GM23338 (cell line): Measurements from ENCODE around the gene MAP2K6.

Source experiments
- CREB1 ChIP-seq: fragments of 250-450 bp; sonication (Bioruptor Pico); IDR thresholded peaks from 2 replicates; pipeline ENCODE4 v1.5.0; 2020; ENCODE audit warnings: low read depth, mild to moderate bottlenecking, moderate library complexity
- CTCF ChIP-seq, 2 experiments: fragments of 200-600 bp in 1 of 2; sonication (generic) in 1 of 2; conservative IDR thresholded peaks; 2 replicates each; pipeline versions ENCODE4 v1.5.1 to v1.6.1; 2016 to 2017; ENCODE audit warnings: antibody characterized with exemption in 2 of 2, low read depth in 2 of 2, mild to moderate bottlenecking in 2 of 2, moderate library complexity in 1 of 2
- EZH2 ChIP-seq: fragments of 200-600 bp; sonication (generic); IDR thresholded peaks from one replicate; pipeline ENCODE4 v1.8.0; 2017; ENCODE audit warnings: antibody characterized with exemption, mild to moderate bottlenecking, low read depth; ENCODE audit not compliant: unreplicated experiment
- EZH2phosphoT487 ChIP-seq: fragments of 200-600 bp; sonication (generic); IDR thresholded peaks from one replicate; pipeline ENCODE4 v1.8.1; 2018; ENCODE audit warnings: antibody characterized with exemption; ENCODE audit not compliant: unreplicated experiment
- POLR2AphosphoS5 ChIP-seq: IDR thresholded peaks from 2 replicates; pipeline ENCODE4 v1.6.1; 2016; ENCODE audit warnings: antibody characterized with exemption, low read depth
- REST ChIP-seq: IDR thresholded peaks from one replicate; pipeline ENCODE4 v1.6.1; 2018; ENCODE audit warnings: antibody characterized with exemption; ENCODE audit not compliant: unreplicated experiment
- ZNF331 ChIP-seq: fragments of 250-450 bp; sonication (Bioruptor Pico); IDR thresholded peaks from 2 replicates; pipeline ENCODE4 v1.5.0; 2020; ENCODE audit warnings: low read depth, mild to moderate bottlenecking, moderate library complexity

DNA sequence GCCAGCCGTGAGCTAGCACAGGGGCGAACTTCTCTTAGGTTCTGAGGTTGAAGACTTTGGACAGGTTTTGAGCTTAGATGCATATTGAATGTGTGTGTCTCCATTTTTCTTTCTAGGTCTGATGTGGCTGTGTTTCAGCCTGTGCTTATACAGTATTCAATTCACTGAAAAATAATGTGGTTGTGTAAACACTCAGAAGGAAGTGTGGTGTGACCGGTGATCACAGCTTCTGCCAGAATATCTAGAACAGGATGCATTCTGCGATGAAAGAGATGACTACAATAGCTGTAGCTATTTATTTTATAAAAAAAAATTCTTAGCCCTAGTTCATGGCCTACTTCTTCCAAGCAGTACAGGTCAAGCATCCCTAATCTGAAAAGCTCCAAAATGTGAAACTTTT lies 64.4 kb downstream of the MAP2K6 start:
- TF ChIP-seq EZH2 (no peak), CREB1 (CRISPR knock-in tag) (no peak), EZH2phosphoT487 (no peak), CTCF (conservative IDR thresholded peaks at IDR 0.05; ENCODE audit: low read depth in 2 of 2) (no peak), REST (no peak), POLR2AphosphoS5 (no peak), ZNF331 (CRISPR knock-in tag) (no peak)
